ENCODE results near the gene FOXD4L1. TPM values are rescaled to one million over a fixed set of nuclear protein-coding genes. Genes with fewer than 3 reads are reported as not detected.

The FOXD4L1 gene
- polyA plus RNA-seq, 1 donor from 2014 or later: not detected

Other genes with a start within 250 kb of the FOXD4L1 start
- gene PAX8, start 219.7 kb upstream of the FOXD4L1 start, polyA plus RNA-seq: 0.85 TPM
- 36.6 TPM for gene ZNG1B, start 61.0 kb upstream of the FOXD4L1 start, polyA plus RNA-seq
- 12.5 TPM for gene RABL2A, start 128.6 kb downstream of the FOXD4L1 start, polyA plus RNA-seq

All from IgD-negative memory B cell (primary cell).